H7 (cell line): Measurements from ENCODE around the gene DPF3. TPM values are rescaled to one million over a fixed set of nuclear protein-coding genes. Genes with fewer than 3 reads are reported as not detected.

Experiments
- DNase-seq: peaks from one replicate; pipeline ENCODE4 v3.0.0; 2012
- H3K27me3 ChIP-seq: 2 replicates; pipeline ENCODE4 v1.6.0; 2011; ENCODE audit warnings: mild to moderate bottlenecking, low read length; ENCODE audit not compliant: control insufficient read depth, insufficient read depth
- H3K36me3 ChIP-seq: replicated peaks from 2 replicates; pipeline ENCODE4 v1.5.1; 2011; ENCODE audit warnings: low read length; ENCODE audit not compliant: control insufficient read depth, insufficient read depth
- H3K4me3 ChIP-seq: 2 replicates; pipeline ENCODE4 v1.5.1; 2011; ENCODE audit warnings: low read depth, mild to moderate bottlenecking, control low read depth, low read length, moderate library complexity; ENCODE audit not compliant: insufficient read depth
- total RNA-seq: library from RNA; depleted of rRNA; stranded (reverse); fragments of >200 nt; shearing (Covaris generic); gene quantifications from 2 replicates; pipeline ENCODE4 v1.2.3, GENCODE V29; 2014

DPF3 gene
- total RNA-seq, 1 experiment from 2014 or later = 0.59 TPM

- Histone ChIP-seq H3K27me3 (no peaks in the 10 kb centered on the region), H3K36me3 (no peaks in the 10 kb centered on the region), H3K4me3 (no peak overlapping the region)
- DNase-seq = no peak
Measured at GRCh38 chr14:72824051-72824450, 69.8 kb downstream of the DPF3 start.

- no peak overlapping the region for H3K4me3 ChIP-seq
- DNase-seq = no peak
- no peaks in the 10 kb centered on the region for H3K36me3 ChIP-seq
- no peaks in the 10 kb centered on the region for H3K27me3 ChIP-seq
Measured at GRCh38 chr14:72822946-72823611, 70.8 kb downstream of the DPF3 start.

- no peaks in the 10 kb centered on the region for H3K36me3 ChIP-seq
- H3K27me3 ChIP-seq = no peaks in the 10 kb centered on the region
- no peak for DNase-seq
- no peak overlapping the region for H3K4me3 ChIP-seq
Measured at GRCh38 chr14:72818998-72819397, 74.9 kb downstream of the DPF3 start.

GRCh38 chr14:72816287-72816686 is 77.6 kb downstream of the DPF3 start:
- DNase-seq = no peak
- Histone ChIP-seq H3K4me3 (no peak overlapping the region), H3K36me3 (no peaks in the 10 kb centered on the region), H3K27me3 (no peaks in the 10 kb centered on the region)

- Histone ChIP-seq H3K4me3 (no peak overlapping the region), H3K27me3 (no peaks in the 10 kb centered on the region), H3K36me3 (no peaks in the 10 kb centered on the region)
- DNase-seq = no peak
Measured at GRCh38 chr14:72815430-72815829, 78.5 kb downstream of the DPF3 start.

GRCh38 chr14:72812292-72812851 is 81.5 kb downstream of the DPF3 start:
- Histone ChIP-seq H3K27me3 (no peaks in the 10 kb centered on the region), H3K4me3 (no peak overlapping the region), H3K36me3 (no peaks in the 10 kb centered on the region)
- peak; percentile 51 for DNase-seq

GRCh38 chr14:72810201-72810600 is 83.7 kb downstream of the DPF3 start:
- H3K27me3 ChIP-seq = peaks cover 14% of the 10 kb centered on the region
- DNase-seq = no peak

GRCh38 chr14:72809063-72809462 is 84.8 kb downstream of the DPF3 start:
- Histone ChIP-seq H3K4me3 (no peak overlapping the region), H3K27me3 (peaks cover 14% of the 10 kb centered on the region)

More at GRCh38 chr14:72810201-72810600, 83.7 kb downstream of the DPF3 start:
- Histone ChIP-seq H3K36me3 (no peaks in the 10 kb centered on the region), H3K4me3 (no peak overlapping the region)

GRCh38 chr14:72808564-72808963 is 85.3 kb downstream of the DPF3 start:
- no peak for DNase-seq
- peaks cover 16% of the 10 kb centered on the region for H3K27me3 ChIP-seq
- H3K36me3 ChIP-seq = no peaks in the 10 kb centered on the region
- no peak overlapping the region for H3K4me3 ChIP-seq

More at GRCh38 chr14:72809063-72809462, 84.8 kb downstream of the DPF3 start:
- no peak for DNase-seq
- no peaks in the 10 kb centered on the region for H3K36me3 ChIP-seq

GRCh38 chr14:72802588-72802946 is 91.3 kb downstream of the DPF3 start:
- no peak for DNase-seq
- no peak overlapping the region for H3K4me3 ChIP-seq
- no peaks in the 10 kb centered on the region for H3K36me3 ChIP-seq
- H3K27me3 ChIP-seq = peaks cover 33% of the 10 kb centered on the region

- no peak for DNase-seq
- no peak overlapping the region for H3K4me3 ChIP-seq
- no peaks in the 10 kb centered on the region for H3K36me3 ChIP-seq
- H3K27me3 ChIP-seq = peaks cover 33% of the 10 kb centered on the region
Measured at GRCh38 chr14:72801836-72802587, 91.9 kb downstream of the DPF3 start.

- peaks cover 26% of the 10 kb centered on the region for H3K27me3 ChIP-seq
- DNase-seq = no peak
- H3K4me3 ChIP-seq = no peak overlapping the region
- H3K36me3 ChIP-seq = no peaks in the 10 kb centered on the region
Measured at GRCh38 chr14:72801381-72801812, 92.5 kb downstream of the DPF3 start.

GRCh38 chr14:72800848-72801370 is 93.0 kb downstream of the DPF3 start:
- Histone ChIP-seq H3K4me3 (no peak overlapping the region), H3K36me3 (no peaks in the 10 kb centered on the region), H3K27me3 (peaks cover 22% of the 10 kb centered on the region)
- no peak for DNase-seq

- H3K27me3 ChIP-seq = peaks cover 19% of the 10 kb centered on the region
- DNase-seq = no peak
- H3K36me3 ChIP-seq = no peaks in the 10 kb centered on the region
- no peak overlapping the region for H3K4me3 ChIP-seq
Measured at GRCh38 chr14:72800296-72800695, 93.6 kb downstream of the DPF3 start.

GRCh38 chr14:72796935-72797334 is 97.0 kb downstream of the DPF3 start:
- peak; percentile 67 for DNase-seq
- peaks cover 3% of the 10 kb centered on the region; the same call in 1 of the 2 replicates for H3K27me3 ChIP-seq
- no peaks in the 10 kb centered on the region for H3K36me3 ChIP-seq
- H3K4me3 ChIP-seq = no peak overlapping the region
